ENCODE measurements around the gene CANX. TPM values are rescaled to one million over a fixed set of nuclear protein-coding genes. Genes with fewer than 3 reads are reported as not detected.
"Not testable (repeated sequence)": the region's sequence is repeated elsewhere in the genome, so short reads cannot be mapped to it uniquely, and the experiment has no call there.

The CANX gene
- polyA plus RNA-seq, 3 donors, result 123 to 139 (median 135) TPM

DNA sequence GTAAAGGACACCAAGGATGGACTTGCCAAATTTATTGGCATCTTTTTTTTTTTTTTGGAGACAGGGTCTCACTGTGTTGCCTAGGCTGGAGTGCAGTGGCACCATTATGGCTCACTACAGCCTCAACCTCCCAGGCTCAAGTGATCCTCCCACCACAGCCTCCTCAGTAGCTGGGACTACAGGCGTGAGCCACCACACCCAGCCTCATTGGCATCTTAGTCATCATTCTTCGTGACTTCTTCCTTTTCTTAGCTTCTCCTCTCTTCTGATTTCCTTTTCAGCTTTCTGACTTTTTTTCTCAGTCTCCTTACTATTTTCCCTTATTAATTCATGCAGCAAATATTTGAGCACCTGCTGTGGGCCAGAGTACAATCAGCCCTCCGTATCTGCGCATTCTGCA lies 40.0 kb downstream of the CANX start:
- 85 to 89% (median 85%) methylated on average over 4 of the region's 4 CpGs for WGBS, 3 donors
- H3K27ac ChIP-seq (ENCODE audit: low read depth, low read length), result no peak overlapping the region

DNA sequence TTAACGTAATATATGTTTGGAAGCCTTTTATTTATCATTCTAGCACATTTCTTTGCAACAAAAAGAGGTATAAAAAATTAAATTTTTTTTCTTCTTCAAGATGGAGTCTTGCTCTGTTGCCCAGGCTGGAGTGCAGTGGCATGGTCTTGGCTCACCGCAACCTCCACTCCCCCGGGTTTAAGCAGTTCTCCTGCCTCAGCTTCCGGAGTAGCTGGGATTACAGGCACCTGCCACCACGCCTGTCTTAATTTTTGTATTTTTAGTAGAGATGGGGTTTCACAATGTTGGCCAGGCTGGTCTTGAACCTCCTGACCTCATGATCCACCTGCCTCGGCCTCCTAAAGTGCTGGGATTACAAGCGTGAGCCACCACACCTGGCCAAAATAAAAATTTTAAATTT lies 45.3 kb downstream of the CANX start:
- not testable (repeated sequence) for H3K27ac ChIP-seq (ENCODE audit: low read depth, low read length)
- WGBS, 3 donors, result 82 to 90% (median 85%) methylated on average over 7 of the region's 7 CpGs

DNA sequence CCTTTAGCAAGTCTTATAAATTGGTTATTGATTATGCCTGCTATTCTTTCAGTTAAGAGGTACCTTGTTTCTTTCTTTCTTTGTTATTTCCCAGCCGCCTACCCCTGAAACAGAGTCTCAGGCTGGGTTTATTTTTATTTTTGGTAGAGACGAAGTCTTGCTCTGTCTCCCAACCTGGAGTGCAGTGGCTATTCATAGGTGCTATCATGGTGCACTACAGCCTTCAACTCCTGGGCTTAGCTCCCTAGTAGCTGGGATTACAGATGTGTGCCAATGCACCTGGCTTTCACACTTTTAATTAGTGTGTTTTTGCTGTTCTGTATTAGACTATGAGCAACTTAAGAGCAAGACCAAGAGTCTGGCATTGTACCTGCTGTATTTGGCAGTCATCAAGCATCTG lies 48.1 kb downstream of the CANX start:
- 93 to 100% (median 96%) methylated on average over 2 of the region's 2 CpGs for WGBS, 3 donors
- no peak overlapping the region for H3K27ac ChIP-seq (ENCODE audit: low read depth, low read length)

DNA sequence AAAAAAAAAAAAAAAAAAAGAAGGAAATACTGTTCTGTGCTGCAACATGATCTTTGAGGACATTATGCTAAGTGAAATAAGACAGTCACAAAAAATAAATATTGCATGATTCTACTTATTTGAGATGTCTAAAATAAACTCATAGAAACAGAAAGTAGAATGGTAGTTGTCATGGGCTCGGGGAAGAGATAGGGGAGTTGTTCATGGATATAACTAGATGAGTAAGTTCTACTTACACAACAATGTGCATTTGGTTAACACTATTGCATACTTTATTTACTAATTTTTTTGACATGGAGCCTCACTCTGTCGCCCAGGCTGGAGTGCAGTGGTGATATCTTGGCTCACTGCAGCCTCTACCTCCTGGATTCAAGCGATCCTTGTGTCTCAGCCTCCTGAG lies 49.0 kb downstream of the CANX start:
- WGBS, 3 donors, result 84 to 96% (median 90%) methylated on average over 3 of the region's 3 CpGs
- H3K27ac ChIP-seq (ENCODE audit: low read depth, low read length), result no peak overlapping the region

DNA sequence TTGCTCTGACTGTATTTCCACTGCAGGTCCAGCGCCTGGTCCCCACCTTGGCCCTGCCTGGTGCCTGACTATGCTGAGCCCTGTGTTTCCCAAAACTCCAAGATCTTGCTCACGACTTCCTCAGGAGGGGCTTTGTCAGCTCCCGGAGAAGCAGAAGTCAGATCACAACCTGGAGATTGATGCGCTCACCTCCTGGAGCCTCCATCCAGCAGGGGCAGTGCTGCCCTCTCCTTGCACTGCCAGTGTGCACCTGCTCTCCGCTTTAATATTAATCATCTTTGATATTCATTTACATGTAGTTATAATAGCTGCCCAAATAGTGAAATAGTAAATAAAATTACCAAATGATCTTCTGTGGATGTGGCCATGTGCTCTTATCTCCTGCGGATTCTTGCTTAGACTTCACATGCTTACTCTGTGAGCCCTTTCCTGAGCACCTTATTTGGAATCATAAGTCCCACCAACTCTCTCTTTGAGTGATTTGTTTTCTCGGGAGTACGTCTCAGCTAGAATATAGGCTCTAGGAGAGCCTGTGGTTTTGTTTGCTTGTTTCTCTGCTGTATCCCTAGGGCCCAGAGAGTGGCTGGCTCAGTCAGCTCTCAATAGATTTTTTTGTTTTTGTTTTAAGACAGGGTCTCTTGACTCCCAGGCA lies 51.2 kb downstream of the CANX start:
- no peak overlapping the region for H3K27ac ChIP-seq (ENCODE audit: low read depth, low read length)
- 80 to 89% (median 88%) methylated on average over 8 of the region's 8 CpGs for WGBS, 3 donors

DNA sequence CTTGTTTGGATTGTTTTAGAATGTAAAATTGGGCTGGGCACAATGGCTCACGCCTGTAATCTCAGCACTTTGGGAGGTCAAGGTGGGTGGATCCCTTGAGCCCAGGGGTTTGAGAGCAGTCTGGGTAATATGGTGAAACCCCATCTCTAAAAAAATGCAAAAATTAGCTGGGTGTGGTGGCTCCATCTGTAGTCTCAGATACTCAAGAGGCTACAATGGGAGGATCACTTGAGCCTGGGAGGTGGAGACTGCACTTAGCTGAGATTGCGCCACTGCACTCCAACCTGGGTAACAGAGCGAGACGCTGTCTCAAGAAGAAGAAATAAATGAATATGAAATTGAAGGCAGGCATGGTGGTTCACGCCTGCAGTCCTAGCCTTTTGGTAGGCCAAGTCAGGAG lies 55.2 kb downstream of the CANX start:
- WGBS, 3 donors, result 82 to 99% (median 86%) methylated on average over 5 of the region's 5 CpGs
- H3K27ac ChIP-seq (ENCODE audit: low read depth, low read length), result no peak overlapping the region

DNA sequence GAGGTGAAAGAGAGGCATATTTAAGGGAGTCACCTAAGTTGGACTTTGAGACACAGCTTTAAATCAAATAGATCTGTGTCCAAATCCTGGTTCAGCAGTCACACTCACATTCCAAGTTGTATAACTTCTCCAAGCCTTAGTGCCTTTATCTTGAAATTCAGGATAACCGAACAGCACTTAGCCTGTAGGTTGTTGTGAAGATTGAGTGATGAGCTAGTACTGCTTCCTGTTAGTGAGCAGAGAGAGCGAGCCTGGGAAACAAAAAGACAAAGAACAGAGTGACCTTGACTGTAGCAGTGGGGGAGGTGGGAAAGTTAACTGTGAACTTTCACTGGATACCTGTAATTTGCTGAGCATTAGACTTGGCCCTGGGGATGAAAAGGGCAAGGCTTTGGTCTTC lies 56.3 kb downstream of the CANX start:
- no peak overlapping the region for H3K27ac ChIP-seq (ENCODE audit: low read depth, low read length)
- WGBS, 3 donors, result 15 to 59% (median 51%) methylated on average over 2 of the region's 2 CpGs

DNA sequence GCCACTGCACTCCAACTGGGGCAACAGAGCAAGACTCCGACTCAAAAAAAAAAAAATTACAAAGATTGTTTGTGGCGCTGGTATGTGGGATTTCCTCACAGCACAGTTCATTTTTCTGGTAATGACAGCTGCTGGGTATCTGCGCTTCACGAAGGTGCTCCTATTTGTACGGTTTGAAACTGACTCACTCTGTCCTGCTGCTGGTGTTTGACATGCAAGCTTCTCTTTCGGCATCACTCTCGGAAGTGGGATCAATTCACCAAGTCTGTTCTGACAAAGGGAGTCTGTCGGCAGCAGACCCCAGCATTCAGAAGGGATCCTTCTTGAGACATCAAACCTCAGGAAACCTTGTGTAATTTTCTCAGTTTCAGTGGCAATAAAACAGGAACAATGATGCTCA lies 60.2 kb downstream of the CANX start:
- H3K27ac ChIP-seq (ENCODE audit: low read depth, low read length), result no peak overlapping the region
- WGBS, 3 donors, result 53 to 76% (median 56%) methylated on average over 8 of the region's 8 CpGs

DNA sequence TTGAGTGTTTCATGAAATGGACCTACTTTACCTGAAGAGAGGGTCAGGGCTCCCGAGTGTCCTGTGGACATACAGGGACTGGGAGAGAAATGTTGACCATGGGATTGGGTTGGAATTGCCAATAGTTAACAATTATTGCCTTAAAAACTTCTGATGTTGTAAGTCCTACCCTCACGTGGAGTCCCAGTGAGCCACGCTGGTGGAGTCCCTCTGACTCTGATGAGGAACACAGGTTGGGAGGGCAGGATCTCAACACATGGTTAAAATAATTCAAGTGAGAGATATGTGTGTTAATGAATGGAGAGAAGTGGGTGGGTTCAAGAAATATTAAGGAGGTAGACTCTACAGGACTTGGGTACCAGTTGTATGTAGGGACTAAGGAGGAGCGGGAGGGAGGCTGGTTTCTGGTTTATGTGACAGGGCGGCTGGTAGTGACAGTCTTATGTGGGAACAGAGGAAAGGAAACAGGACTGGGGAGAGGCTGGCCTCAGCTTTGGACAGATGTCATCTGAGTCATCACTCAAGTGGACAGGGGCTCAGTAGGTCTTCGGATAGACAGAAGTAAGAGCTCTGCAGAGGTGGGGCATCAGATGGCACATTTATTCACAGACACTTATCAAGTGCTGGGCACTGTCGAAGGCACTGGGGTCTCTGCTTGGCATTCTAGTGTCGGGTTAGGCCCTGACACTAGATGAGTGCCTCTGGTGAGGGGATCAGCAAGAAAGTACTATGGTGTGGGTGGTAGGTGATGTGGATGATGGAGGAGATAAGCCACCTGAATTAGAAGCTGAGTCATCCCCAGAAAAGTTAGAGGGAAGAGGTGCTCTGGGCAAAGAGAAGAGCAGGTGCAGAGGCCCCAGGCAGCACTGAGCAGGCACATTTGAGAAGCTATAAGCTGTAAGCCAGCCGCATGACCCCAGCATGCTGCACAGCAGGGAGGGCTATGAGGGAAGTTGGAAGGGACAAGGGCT lies 61.1 kb downstream of the CANX start:
- WGBS, 3 donors, result 77 to 91% (median 79%) methylated on average over 9 of the region's 9 CpGs

DNA sequence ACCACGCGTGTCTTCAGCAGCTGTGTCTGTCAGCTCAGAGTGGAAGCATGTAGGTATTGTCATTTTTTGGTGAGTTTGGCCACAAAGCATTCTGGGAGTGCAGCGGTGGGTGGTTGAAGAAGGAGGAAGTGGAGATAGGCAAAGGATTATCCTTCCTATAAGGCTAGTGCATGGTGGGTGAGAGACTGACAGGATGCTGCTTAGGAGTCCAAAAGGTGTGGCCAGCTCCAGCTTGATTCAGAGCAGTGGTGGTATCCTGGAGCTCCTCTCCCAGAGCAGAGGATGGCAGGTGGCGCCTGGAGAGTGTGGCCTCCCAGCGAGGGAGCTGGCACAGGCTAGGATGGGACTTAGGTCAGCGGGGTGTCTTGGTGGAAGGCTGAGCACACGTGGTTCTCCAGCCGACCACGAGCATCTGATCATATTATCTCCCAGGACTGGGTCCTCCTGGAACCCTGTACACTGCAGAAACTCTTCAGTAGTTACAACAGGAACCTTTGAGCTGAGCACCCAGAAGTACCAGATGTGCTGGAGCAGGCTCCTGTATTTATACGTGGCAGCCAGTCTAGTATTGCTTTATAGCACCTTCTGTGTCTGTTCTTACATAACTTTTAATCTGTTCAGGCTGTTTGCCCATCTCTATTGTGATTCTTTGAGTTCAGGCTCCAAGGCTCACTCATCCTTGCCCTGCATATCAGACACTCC lies 63.5 kb downstream of the CANX start:
- WGBS, 3 donors, result 38 to 44% (median 40%) methylated on average over 10 of the region's 10 CpGs
- H3K27ac ChIP-seq (ENCODE audit: low read depth, low read length), result no peak overlapping the region

More for the DNA sequence above, 61.1 kb downstream of the CANX start:
- no peak overlapping the region for H3K27ac ChIP-seq (ENCODE audit: low read depth, low read length)

DNA sequence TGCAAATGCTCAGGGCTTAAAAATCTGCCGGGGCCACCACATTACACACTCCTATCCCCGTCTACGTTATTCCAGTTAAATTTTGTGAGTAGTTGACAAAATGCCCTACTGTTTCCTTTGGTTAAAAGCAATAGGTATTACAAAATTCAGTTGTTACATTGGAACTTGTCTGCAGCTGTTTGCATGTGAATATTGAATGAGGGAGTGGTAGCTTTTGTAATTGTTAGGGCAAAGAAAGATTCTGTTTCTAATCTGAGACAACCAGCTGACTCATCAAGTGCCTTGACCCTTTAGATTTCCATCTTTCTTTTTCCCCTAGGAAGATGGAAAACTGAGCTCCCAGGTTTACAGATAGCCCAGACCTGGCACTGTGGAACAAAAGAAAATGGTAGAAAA lies 64.0 kb downstream of the CANX start:
- H3K27ac ChIP-seq (ENCODE audit: low read depth, low read length), result no peak overlapping the region

DNA sequence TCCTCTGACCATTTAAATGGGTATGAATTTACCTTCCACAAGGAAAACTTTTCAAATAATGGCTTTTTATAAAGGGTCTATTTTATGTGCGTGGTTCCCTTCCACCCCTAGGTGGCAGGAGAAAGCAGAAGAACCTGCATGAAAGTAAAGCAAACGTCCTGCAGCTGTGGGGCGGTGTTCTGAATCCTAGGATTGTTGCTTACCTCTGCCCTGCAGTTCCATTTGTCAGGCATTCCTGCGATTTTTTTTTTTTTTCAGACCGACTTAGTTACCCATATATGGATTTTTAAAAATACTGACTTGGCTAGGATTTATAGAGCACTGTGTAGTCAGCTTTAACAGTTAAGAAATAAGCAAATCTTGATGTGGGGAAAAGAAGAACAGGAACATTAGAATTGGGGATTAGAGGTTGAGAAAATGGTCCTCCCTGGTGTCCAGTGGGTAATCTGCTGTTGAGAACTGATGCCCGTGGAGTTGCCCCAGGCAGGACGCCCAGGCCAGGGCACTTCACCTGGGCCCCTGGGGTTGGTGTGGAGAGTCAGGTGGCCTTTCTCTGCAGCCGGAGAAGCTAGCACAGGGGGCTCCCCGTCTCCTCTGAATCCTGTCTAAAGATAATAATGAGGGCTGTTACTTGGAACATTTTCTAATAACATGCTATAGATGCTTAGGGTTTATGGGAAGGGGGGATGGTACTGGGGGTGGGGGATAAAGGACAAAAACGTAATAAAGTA lies 64.6 kb downstream of the CANX start:
- no peak overlapping the region for H3K27ac ChIP-seq (ENCODE audit: low read depth, low read length)
- WGBS, 3 donors, result 21 to 27% (median 27%) methylated on average over 10 of the region's 10 CpGs

More for the DNA sequence above, 64.0 kb downstream of the CANX start:
- WGBS, 3 donors, result 16 to 23% (median 18%) methylated on average over 3 of the region's 3 CpGs

DNA sequence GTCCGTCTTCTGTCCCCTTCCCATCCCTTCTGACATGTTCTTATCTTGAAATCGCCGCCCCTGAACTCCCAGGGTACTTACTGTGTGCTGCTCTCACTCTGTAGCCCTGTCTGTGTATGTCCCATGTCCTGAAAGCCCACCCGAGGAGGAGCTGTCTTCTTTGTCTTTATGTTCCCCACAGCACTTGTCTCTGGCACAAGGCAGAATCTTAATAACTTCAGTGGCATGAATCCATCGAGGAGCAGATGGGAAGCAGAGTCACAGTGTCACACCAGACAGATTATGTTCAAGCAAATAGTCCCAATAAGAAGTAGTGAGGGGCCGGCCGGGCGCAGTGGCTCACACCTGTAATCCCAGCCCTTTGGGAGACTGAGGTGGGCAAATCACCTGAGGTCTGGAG lies 65.3 kb downstream of the CANX start:
- no peak overlapping the region for H3K27ac ChIP-seq (ENCODE audit: low read depth, low read length)
- WGBS, 3 donors, result 69 to 75% (median 71%) methylated on average over 8 of the region's 8 CpGs

DNA sequence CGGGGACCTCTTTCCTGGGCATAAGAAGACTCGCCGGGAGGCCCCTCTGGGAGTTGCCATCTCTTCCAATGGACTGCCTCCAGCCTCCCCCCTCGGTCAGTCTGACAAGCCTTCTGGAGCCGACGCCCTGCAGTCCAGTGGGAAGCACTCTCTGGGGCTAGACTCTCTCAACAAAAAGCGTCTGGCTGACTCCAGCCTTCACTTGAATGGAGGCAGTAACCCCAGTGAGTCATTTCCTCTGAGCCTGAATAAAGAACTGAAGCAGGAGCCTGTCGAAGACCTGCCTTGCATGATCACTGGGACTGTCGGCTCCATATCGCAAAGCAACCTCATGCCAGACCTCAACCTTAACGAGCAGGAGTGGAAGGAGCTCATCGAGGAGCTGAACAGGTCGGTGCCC lies 66.6 kb downstream of the CANX start:
- no peak overlapping the region for H3K27ac ChIP-seq (ENCODE audit: low read depth, low read length)
- WGBS, 3 donors, result 32 to 73% (median 39%) methylated on average over 13 of the region's 13 CpGs

DNA sequence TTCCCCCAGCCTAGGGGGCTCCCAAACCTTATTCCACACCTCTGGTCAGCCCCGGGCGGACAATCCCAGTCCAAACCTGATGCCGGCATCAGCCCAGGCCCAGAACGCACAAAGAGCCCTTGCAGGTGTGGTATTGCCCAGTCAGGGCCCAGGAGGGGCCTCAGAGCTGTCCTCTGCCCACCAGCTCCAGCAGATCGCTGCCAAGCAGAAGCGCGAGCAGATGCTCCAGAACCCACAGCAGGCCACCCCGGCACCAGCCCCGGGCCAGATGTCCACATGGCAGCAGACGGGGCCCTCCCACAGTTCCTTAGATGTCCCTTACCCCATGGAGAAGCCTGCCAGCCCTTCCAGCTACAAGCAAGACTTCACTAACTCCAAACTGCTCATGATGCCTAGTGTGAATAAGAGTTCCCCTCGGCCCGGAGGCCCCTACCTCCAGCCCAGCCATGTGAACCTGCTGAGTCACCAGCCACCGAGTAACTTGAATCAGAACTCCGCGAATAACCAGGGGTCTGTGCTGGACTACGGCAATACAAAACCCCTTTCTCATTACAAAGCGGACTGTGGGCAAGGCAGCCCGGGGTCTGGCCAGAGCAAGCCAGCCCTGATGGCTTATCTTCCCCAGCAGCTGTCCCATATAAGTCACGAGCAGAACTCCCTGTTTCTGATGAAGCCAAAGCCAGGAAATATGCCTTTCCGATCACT lies 67.4 kb downstream of the CANX start:
- 72 to 83% (median 76%) methylated on average over 20 of the region's 20 CpGs for WGBS, 3 donors
- no peak overlapping the region for H3K27ac ChIP-seq (ENCODE audit: low read depth, low read length)

DNA sequence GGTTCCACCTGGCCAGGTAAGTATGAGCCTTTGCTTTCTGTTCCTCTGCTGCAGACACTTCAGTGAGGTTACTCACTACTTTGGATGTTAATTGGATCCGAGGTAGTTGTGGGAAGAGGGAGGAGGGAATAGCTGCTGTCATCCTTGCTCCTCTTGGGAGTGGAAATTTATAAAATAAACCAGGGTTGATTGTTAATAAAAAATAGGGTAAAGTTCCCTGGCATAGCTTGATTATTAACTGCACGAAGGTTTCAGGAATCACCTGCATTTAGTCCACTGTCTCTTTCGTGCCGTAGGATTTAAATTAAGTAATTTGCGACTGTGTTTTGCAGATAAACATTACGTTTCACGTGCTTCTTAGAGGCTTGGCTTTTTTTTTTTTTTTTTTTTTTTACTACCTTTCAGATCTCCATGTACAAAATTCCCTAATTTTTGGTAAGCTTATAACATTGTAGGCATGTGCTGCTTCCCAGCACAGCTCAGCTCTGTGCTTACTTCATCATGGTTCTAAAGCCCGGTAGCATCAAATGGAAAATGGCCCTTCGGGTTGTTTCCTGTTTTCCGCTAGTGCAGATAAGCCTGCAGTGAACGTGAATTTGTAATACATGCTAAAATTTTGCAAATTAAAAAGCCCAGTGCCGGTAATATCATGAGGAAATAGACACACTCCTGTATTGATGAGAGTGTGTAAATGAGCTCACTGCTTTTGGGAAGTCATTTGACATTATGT lies 68.1 kb downstream of the CANX start:
- no peak overlapping the region for H3K27ac ChIP-seq (ENCODE audit: low read depth, low read length)
- 57 to 62% (median 59%) methylated on average over 12 of the region's 12 CpGs for WGBS, 3 donors

DNA sequence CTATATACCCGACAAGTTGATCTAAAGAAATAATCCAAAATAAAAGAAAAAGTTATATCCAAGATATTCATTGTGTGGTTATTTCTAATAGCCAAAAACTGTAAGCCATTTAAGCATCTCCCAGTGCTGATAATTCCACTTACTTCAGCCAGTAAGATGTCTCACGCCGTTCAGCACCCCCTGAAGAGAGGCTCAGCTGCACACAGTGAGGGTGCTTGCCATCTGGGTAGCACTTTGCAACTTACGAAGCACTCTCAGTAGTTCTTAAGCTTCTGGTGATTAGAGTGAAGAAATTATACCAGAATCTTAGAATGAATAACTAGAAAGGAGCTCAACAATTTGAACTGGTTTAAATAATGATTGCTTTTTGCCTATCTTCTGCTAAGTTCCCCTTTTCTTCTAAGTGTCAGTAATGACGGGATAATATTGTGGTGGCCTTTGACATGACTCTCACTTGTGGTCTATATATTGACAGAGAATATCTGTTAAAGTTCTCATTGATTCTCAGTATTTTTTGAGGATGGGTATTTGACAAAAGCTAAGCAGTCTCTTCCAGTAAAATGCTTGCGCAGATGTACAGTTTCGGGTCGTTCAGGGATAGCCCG lies 68.8 kb downstream of the CANX start:
- no peak overlapping the region for H3K27ac ChIP-seq (ENCODE audit: low read depth, low read length)
- 86 to 93% (median 89%) methylated on average over 9 of the region's 9 CpGs for WGBS, 3 donors

Data from adipose tissue (tissue), 3 donors.